ENCODE measurements around the gene CDK17. TPM values are rescaled to one million over a fixed set of nuclear protein-coding genes. Genes with fewer than 3 reads are reported as not detected.

CDK17 gene
- polyA plus RNA-seq, 1 of the 3 experiments (the other 2 are of a cell fraction): 11.7 TPM

DNA sequence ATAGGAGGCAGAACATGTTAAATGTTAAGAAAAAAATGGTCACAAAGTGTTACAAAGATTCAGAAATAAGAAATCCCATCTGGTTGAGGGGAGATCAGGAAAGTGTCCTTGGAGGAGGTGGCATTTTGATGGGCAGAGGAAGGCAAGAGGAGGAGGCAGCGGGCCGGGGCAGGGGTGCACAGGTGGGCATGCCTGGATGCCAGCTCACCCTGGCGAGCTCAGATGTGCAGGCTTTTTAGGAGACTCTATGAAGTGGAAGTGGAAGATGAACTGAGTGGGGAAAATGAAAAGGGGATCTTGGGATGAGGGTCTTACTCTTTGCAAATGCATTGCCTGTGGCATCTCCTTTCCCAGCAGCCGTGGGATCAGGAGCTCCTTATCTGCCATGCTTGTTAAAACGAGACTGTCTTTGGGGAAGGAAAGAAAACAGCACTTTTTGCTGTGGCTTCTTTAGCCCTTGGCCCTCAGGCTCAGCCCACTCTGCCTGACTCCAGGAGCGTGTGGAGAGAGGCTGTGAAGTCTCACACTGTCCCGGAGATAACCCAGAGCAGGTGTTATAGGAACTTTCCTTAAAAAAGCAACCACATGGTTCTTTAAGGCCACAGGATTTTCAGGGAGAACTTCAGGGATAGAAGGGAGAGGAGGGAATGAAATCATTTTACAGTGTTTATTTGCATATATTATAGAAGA is 143.4 kb downstream of the CDK17 start:
- H2AFZ ChIP-seq (ENCODE audit: low read depth): no peak overlapping the region
- peaks cover 15 to 40% of the 10 kb centered on the region in 2 experiments for H3K36me3 ChIP-seq (replicated peaks in 1 of 2; ENCODE audit: control insufficient read depth in 1 of 2, insufficient read depth in 2 of 2, low read length in 1 of 2)
- no peaks in the 10 kb centered on the region for H3K9me3 ChIP-seq
- peaks cover 88% of the 10 kb centered on the region for H4K20me1 ChIP-seq (ENCODE audit: insufficient read depth)
- no peak overlapping the region for H3K27ac ChIP-seq (ENCODE audit: low read depth in 2 of 2, low read length in 1 of 2)
- H3K9me2 ChIP-seq: no peaks in the 10 kb centered on the region
- 89% methylated on average over 7 of the region's 7 CpGs for WGBS (ENCODE audit: low lambda C conversion rate)
- H3K9ac ChIP-seq: no peak overlapping the region
- peaks cover 0 to 5% of the 10 kb centered on the region in 2 experiments; a peak in 2 of 4 replicates for H3K4me1 ChIP-seq (ENCODE audit: control insufficient read depth in 1 of 2, insufficient read depth in 2 of 2, low read depth in 1 of 2, low read length in 1 of 2)
- ChIA-PET CTCF (interaction anchor here (1.2 to 1.9 kb wide), 2 partner anchors 41 kb away, joined by 4 to 5 read pairs; no protein-coding TSS in a partner anchor), POLR2A (interaction anchor here (0.6 kb wide), 1 partner anchor 13 kb away, joined by 3 read pairs; no protein-coding TSS in a partner anchor)
- peaks cover 18% of the 10 kb centered on the region for H3F3A ChIP-seq (replicated peaks; ENCODE audit: insufficient read depth)
- H3K27me3 ChIP-seq (ENCODE audit: insufficient read depth): no peaks in the 10 kb centered on the region
- H3K79me2 ChIP-seq (ENCODE audit: insufficient read depth): peaks cover 99% of the 10 kb centered on the region
- no peak for DNase-seq
- H3K4me2 ChIP-seq: no peak overlapping the region
- no peak overlapping the region for H3K4me3 ChIP-seq (ENCODE audit: low read depth in 2 of 2, low read length in 1 of 2)
- TF ChIP-seq MXI1 (IDR thresholded peaks at IDR 0.05; ENCODE audit: low read depth, low read length) (no peak), SIN3A (IDR thresholded peaks at IDR 0.05; ENCODE audit: borderline replicate concordance, low read depth, low read length) (no peak), RFX5 (IDR thresholded peaks at IDR 0.05; ENCODE audit: low read length) (no peak), TCF12 (IDR thresholded peaks at IDR 0.05) (no peak), POLR2AphosphoS5 (IDR thresholded peaks at IDR 0.05; ENCODE audit: low read depth, low read length) (no peak), NFIC (IDR thresholded peaks at IDR 0.05; ENCODE audit: borderline replicate concordance) (no peak), MEF2A (IDR thresholded peaks at IDR 0.05; ENCODE audit: borderline replicate concordance, low read depth) (no peak), TEAD4 (IDR thresholded peaks at IDR 0.05; ENCODE audit: borderline replicate concordance, insufficient read depth) (no peak), GABPA (IDR thresholded peaks at IDR 0.05; ENCODE audit: low read depth) (no peak), USF2 (IDR thresholded peaks at IDR 0.05; ENCODE audit: borderline replicate concordance, low read depth, low read length) (no peak), JUND (IDR thresholded peaks at IDR 0.05) (no peak), NRF1 (IDR thresholded peaks at IDR 0.05; ENCODE audit: low read depth, low read length) (no peak)
- TF ChIP-seq, protein P1, sequence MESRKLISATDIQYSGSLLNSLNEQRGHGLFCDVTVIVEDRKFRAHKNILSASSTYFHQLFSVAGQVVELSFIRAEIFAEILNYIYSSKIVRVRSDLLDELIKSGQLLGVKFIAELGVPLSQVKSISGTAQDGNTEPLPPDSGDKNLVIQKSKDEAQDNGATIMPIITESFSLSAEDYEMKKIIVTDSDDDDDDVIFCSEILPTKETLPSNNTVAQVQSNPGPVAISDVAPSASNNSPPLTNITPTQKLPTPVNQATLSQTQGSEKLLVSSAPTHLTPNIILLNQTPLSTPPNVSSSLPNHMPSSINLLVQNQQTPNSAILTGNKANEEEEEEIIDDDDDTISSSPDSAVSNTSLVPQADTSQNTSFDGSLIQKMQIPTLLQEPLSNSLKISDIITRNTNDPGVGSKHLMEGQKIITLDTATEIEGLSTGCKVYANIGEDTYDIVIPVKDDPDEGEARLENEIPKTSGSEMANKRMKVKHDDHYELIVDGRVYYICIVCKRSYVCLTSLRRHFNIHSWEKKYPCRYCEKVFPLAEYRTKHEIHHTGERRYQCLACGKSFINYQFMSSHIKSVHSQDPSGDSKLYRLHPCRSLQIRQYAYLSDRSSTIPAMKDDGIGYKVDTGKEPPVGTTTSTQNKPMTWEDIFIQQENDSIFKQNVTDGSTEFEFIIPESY (IDR thresholded peaks at IDR 0.05; ENCODE audit: borderline replicate concordance, low read depth): no peak
- TF ChIP-seq, protein P2, sequence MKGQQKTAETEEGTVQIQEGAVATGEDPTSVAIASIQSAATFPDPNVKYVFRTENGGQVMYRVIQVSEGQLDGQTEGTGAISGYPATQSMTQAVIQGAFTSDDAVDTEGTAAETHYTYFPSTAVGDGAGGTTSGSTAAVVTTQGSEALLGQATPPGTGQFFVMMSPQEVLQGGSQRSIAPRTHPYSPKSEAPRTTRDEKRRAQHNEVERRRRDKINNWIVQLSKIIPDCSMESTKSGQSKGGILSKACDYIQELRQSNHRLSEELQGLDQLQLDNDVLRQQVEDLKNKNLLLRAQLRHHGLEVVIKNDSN (IDR thresholded peaks at IDR 0.05; ENCODE audit: borderline replicate concordance, low read depth): no peak
- TF ChIP-seq, protein P3, sequence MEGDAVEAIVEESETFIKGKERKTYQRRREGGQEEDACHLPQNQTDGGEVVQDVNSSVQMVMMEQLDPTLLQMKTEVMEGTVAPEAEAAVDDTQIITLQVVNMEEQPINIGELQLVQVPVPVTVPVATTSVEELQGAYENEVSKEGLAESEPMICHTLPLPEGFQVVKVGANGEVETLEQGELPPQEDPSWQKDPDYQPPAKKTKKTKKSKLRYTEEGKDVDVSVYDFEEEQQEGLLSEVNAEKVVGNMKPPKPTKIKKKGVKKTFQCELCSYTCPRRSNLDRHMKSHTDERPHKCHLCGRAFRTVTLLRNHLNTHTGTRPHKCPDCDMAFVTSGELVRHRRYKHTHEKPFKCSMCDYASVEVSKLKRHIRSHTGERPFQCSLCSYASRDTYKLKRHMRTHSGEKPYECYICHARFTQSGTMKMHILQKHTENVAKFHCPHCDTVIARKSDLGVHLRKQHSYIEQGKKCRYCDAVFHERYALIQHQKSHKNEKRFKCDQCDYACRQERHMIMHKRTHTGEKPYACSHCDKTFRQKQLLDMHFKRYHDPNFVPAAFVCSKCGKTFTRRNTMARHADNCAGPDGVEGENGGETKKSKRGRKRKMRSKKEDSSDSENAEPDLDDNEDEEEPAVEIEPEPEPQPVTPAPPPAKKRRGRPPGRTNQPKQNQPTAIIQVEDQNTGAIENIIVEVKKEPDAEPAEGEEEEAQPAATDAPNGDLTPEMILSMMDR (IDR thresholded peaks at IDR 0.05): no peak
